ENCODE data around the gene CNN2.

- TF ChIP-seq, protein P1, sequence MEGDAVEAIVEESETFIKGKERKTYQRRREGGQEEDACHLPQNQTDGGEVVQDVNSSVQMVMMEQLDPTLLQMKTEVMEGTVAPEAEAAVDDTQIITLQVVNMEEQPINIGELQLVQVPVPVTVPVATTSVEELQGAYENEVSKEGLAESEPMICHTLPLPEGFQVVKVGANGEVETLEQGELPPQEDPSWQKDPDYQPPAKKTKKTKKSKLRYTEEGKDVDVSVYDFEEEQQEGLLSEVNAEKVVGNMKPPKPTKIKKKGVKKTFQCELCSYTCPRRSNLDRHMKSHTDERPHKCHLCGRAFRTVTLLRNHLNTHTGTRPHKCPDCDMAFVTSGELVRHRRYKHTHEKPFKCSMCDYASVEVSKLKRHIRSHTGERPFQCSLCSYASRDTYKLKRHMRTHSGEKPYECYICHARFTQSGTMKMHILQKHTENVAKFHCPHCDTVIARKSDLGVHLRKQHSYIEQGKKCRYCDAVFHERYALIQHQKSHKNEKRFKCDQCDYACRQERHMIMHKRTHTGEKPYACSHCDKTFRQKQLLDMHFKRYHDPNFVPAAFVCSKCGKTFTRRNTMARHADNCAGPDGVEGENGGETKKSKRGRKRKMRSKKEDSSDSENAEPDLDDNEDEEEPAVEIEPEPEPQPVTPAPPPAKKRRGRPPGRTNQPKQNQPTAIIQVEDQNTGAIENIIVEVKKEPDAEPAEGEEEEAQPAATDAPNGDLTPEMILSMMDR (IDR thresholded peaks at IDR 0.05): no peak
- no peak for TF ChIP-seq ZFX (IDR thresholded peaks at IDR 0.05; ENCODE audit: borderline replicate concordance)
These were observed 14.3 kb downstream of the CNN2 start for GRCh38 chr19:1040476-1041271.
